Keratinocyte (primary cell): ENCODE data around the gene RITA1.

Source experiments
- EZH2 ChIP-seq: IDR thresholded peaks from one replicate; pipeline ENCODE4 v1.6.1; 2012; ENCODE audit warnings: inconsistent platforms, mild to moderate bottlenecking, low read length, moderate library complexity
- TF ChIP-seq, protein P1 (sequence below), 3 experiments: IDR thresholded peaks in 1 of 3; conservative IDR thresholded peaks in 1 of 3; optimal IDR thresholded peaks in 1 of 3; 2 replicates in 2 of 3; 3 replicates in 1 of 3; pipeline versions ENCODE3 to v1.5.1; 2011; ENCODE audit warnings: low read length in 3 of 3, mild to moderate bottlenecking in 3 of 3, moderate library complexity in 2 of 3, control low read depth in 1 of 3, inconsistent platforms in 1 of 3; ENCODE audit not compliant: insufficient read depth in 2 of 3; ENCODE audit errors: extremely low read depth in 1 of 3

DNA sequence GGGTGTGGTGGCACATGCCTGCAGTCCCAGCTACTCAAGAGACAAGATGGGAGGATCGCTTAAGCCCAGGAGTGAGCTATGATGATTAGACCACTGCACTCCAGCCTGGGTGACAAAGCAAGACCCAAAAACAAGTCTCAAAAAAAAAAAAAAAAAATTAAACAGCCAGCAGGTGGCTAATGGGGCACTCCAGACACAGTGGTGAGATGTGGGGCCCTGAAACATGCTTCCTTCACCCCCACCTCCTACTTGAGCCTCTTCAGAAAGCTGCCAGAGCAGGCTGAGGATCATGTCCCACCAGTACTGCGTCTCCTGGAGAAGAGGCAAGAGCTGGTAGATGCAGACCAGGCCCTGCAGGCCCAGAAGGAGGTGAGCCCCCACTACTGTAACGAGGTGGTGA lies 33.9 kb upstream of the RITA1 start:
- TF ChIP-seq EZH2: no peak
- TF ChIP-seq, protein P1, sequence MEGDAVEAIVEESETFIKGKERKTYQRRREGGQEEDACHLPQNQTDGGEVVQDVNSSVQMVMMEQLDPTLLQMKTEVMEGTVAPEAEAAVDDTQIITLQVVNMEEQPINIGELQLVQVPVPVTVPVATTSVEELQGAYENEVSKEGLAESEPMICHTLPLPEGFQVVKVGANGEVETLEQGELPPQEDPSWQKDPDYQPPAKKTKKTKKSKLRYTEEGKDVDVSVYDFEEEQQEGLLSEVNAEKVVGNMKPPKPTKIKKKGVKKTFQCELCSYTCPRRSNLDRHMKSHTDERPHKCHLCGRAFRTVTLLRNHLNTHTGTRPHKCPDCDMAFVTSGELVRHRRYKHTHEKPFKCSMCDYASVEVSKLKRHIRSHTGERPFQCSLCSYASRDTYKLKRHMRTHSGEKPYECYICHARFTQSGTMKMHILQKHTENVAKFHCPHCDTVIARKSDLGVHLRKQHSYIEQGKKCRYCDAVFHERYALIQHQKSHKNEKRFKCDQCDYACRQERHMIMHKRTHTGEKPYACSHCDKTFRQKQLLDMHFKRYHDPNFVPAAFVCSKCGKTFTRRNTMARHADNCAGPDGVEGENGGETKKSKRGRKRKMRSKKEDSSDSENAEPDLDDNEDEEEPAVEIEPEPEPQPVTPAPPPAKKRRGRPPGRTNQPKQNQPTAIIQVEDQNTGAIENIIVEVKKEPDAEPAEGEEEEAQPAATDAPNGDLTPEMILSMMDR (optimal IDR thresholded peaks at IDR 0.05 in 1 of 3, IDR thresholded peaks at IDR 0.05 in 1 of 3, conservative IDR thresholded peaks at IDR 0.05 in 1 of 3; ENCODE audit: extremely low read depth in 1 of 3, insufficient read depth in 2 of 3, low read length in 3 of 3): no peak
